Fibroblast of the conjunctiva (primary cell): ENCODE data around the gene HINT1.
"Not testable (repeated sequence)": the region's sequence is repeated elsewhere in the genome, so short reads cannot be mapped to it uniquely, and the experiment has no call there.

Experiments
- DNase-seq: peaks from one replicate; pipeline ENCODE4 v3.0.0-alpha.2; 2010; ENCODE audit warnings: low read depth

The HINT1 gene

GRCh38 chr5:131170540-131171275 lies 5.7 kb upstream of the HINT1 start, which contains the start of gene LYRM7:
Gene LYRM7, plus strand, starts transcription at chr5:131170944. Its CDS starts 77 bp downstream, at chr5:131171021.
- peak; percentile 98 for DNase-seq

- DNase-seq, result no peak
Observed at GRCh38 chr5:131169810-131170539, 4.9 kb upstream of the HINT1 start.

GRCh38 chr5:131167615-131168014 lies 2.6 kb upstream of the HINT1 start:
- DNase-seq, result no peak

GRCh38 chr5:131164191-131165118 lies 601 bp downstream of the HINT1 start:
- DNase-seq, result peak; percentile 48

GRCh38 chr5:131163276-131164119 lies 1.6 kb downstream of the HINT1 start:
- DNase-seq, result no peak

GRCh38 chr5:131160134-131160533 lies 4.9 kb downstream of the HINT1 start:
- no peak for DNase-seq

- no peak for DNase-seq
Observed at GRCh38 chr5:131156957-131157356, 8.1 kb downstream of the HINT1 start.

GRCh38 chr5:131156385-131156784 lies 8.7 kb downstream of the HINT1 start:
- no peak for DNase-seq

GRCh38 chr5:131151216-131151615 lies 13.8 kb downstream of the HINT1 start:
- DNase-seq, result no peak

GRCh38 chr5:131150408-131150807 lies 14.6 kb downstream of the HINT1 start:
- DNase-seq, result no peak

- no peak for DNase-seq
Observed at GRCh38 chr5:131148835-131149234, 16.2 kb downstream of the HINT1 start.

GRCh38 chr5:131147258-131147657 lies 17.8 kb downstream of the HINT1 start:
- DNase-seq, result no peak

GRCh38 chr5:131142970-131143617 lies 22.0 kb downstream of the HINT1 start:
- DNase-seq, result no peak

- no peak for DNase-seq
Observed at GRCh38 chr5:131139321-131139720, 25.7 kb downstream of the HINT1 start.

- not testable (repeated sequence) for DNase-seq
Observed at GRCh38 chr5:131138406-131138805, 26.6 kb downstream of the HINT1 start.

GRCh38 chr5:131133091-131133490 lies 32.0 kb downstream of the HINT1 start:
- DNase-seq, result not testable (repeated sequence)

GRCh38 chr5:131129306-131129705 lies 35.8 kb downstream of the HINT1 start:
- DNase-seq, result no peak

GRCh38 chr5:131127244-131127643 lies 37.8 kb downstream of the HINT1 start:
- not testable (repeated sequence) for DNase-seq

- DNase-seq, result no peak
Observed at GRCh38 chr5:131114754-131115153, 50.3 kb downstream of the HINT1 start.

GRCh38 chr5:131112424-131112823 lies 52.6 kb downstream of the HINT1 start:
- no peak for DNase-seq

- no peak for DNase-seq
Observed at GRCh38 chr5:131110256-131110594, 54.8 kb downstream of the HINT1 start.
